G401 (cell line): ENCODE data around the gene C4orf36. TPM values are rescaled to one million over a fixed set of nuclear protein-coding genes. Genes with fewer than 3 reads are reported as not detected.

ENCODE experiments used
- DNase-seq: peaks from one replicate; pipeline ENCODE4 v3.0.0-alpha.2; 2015; ENCODE audit warnings: low spot score
- in situ Hi-C: cut with HindIII; loops from 2 replicates; pipeline ENCODE4 v1.10.0; 2016; ENCODE audit warnings: low sequenced_read_pairs, mixed read lengths
- total RNA-seq: library from RNA; depleted of rRNA; stranded (reverse); fragments of >200 nt; shearing (Covaris generic); gene quantifications from 2 replicates; pipeline ENCODE4 v1.2.3, GENCODE V29; 2014; rRNA removed

Gene C4orf36
- total RNA-seq, 1 experiment from 2014 or later = 0.78 TPM

GRCh38 chr4:86831262-86832130 is 60.7 kb downstream of the C4orf36 start:
- in situ Hi-C loops = no loop called here
- DNase-seq = no peak

Other genes with a start within 250 kb of the C4orf36 start
- gene SLC10A6, start 43.0 kb downstream of the C4orf36 start, total RNA-seq = not detected in 2 replicates
- gene AFF1, start 42.6 kb upstream of the C4orf36 start, total RNA-seq = 0.61 and 0.68 TPM in 2 replicates